IMR-90 (cell line): ENCODE results near the gene TMEM145. TPM values are rescaled to one million over a fixed set of nuclear protein-coding genes. Genes with fewer than 3 reads are reported as not detected.

ENCODE experiments used
- ATAC-seq: fragments of 200-7000 bp; cut with Tn5 transposase; 2 replicates; pipeline ENCODE4 v1.9.1; 2020; ENCODE audit warnings: low read depth, mild to moderate bottlenecking, moderate library complexity
- BruUV-seq: library from RNA; stranded (reverse); fragments of 400-500 nt; replicated peaks from 2 replicates; lab custom pipeline; 2021; lab: Mats Ljungman, UMichigan
- CTCF ChIA-PET: fragments of 300-600 bp; formaldehyde crosslinking; extraction: SDS; loops from one replicate; lab custom pipeline; 2021; ENCODE audit warnings: antibody characterized with exemption; lab: Yijun Ruan, JAX
- POLR2A ChIA-PET: fragments of 300-600 bp; sonication (Branson Sonifier 250); formaldehyde crosslinking; loops from one replicate; lab custom pipeline; 2022; ENCODE audit warnings: antibody characterized with exemption; ENCODE audit not compliant: unreplicated experiment; lab: Charles Lee
- DNase-seq: peaks from one replicate; pipeline ENCODE4 v3.0.0; 2013
- H2AFZ ChIP-seq: replicated peaks from 2 replicates; pipeline ENCODE3; 2013; ENCODE audit warnings: low read length, mild to moderate bottlenecking; ENCODE audit not compliant: poor library complexity
- H2AK5ac ChIP-seq: 2 replicates; pipeline ENCODE4 v1.6.1; 2013; ENCODE audit warnings: low read depth, low read length, inconsistent platforms
- H2AK9ac ChIP-seq: replicated peaks from 2 replicates; pipeline ENCODE3; 2013; ENCODE audit warnings: mild to moderate bottlenecking, low read depth, low read length, moderate library complexity; ENCODE audit not compliant: poor library complexity
- H2BK120ac ChIP-seq: 2 replicates; pipeline ENCODE4 v1.6.1; 2013; ENCODE audit warnings: low read depth, low read length, inconsistent platforms
- H2BK15ac ChIP-seq: 3 replicates; pipeline ENCODE4 v1.6.1; 2013; ENCODE audit warnings: low read depth, low read length, inconsistent platforms
- H2BK20ac ChIP-seq: 2 replicates; pipeline ENCODE4 v1.6.1; 2013; ENCODE audit warnings: low read depth, mild to moderate bottlenecking, inconsistent platforms, low read length, moderate library complexity
- H2BK5ac ChIP-seq: 2 replicates; pipeline ENCODE4 v1.6.1; 2013; ENCODE audit warnings: mild to moderate bottlenecking, low read depth, low read length, inconsistent platforms; ENCODE audit not compliant: poor library complexity, severe bottlenecking
- H3K14ac ChIP-seq: replicated peaks from 2 replicates; pipeline ENCODE4 v1.6.1; 2013; ENCODE audit warnings: low read depth, low read length, inconsistent platforms
- H3K18ac ChIP-seq: 2 replicates; pipeline ENCODE4 v1.6.1; 2013; ENCODE audit warnings: low read depth, low read length, control low read depth
- H3K23ac ChIP-seq: 2 replicates; pipeline ENCODE4 v1.6.1; 2013; ENCODE audit warnings: low read depth, low read length, inconsistent platforms
- H3K27ac ChIP-seq: 2 replicates; pipeline ENCODE4 v1.5.1; 2013; ENCODE audit warnings: mild to moderate bottlenecking, control low read depth, low read length; ENCODE audit not compliant: insufficient read depth
- H3K27me3 ChIP-seq: 2 replicates; pipeline ENCODE4 v1.6.1; 2013; ENCODE audit warnings: low read length; ENCODE audit not compliant: control insufficient read depth, insufficient read depth
- H3K36me3 ChIP-seq: 2 replicates; pipeline ENCODE4 v1.6.1; 2013; ENCODE audit warnings: low read length, mixed read lengths; ENCODE audit not compliant: control insufficient read depth, insufficient read depth
- H3K4ac ChIP-seq: 2 replicates; pipeline ENCODE4 v1.6.1; 2013; ENCODE audit warnings: low read depth, low read length, inconsistent platforms
- H3K4me1 ChIP-seq: 2 replicates; pipeline ENCODE4 v1.6.1; 2013; ENCODE audit warnings: low read length, mixed read lengths; ENCODE audit not compliant: control insufficient read depth, insufficient read depth
- H3K4me2 ChIP-seq: 2 replicates; pipeline ENCODE4 v1.6.1; 2013; ENCODE audit warnings: low read depth, mild to moderate bottlenecking, control low read depth, low read length, moderate library complexity
- H3K4me3 ChIP-seq: 2 replicates; pipeline ENCODE4 v1.5.1; 2013; ENCODE audit warnings: low read depth, mild to moderate bottlenecking, control low read depth, low read length, moderate library complexity; ENCODE audit not compliant: insufficient read depth
- H3K56ac ChIP-seq: 2 replicates; pipeline ENCODE4 v1.6.1; 2013; ENCODE audit warnings: low read length, inconsistent platforms; ENCODE audit not compliant: insufficient read depth; ENCODE audit errors: extremely low read depth
- H3K79me1 ChIP-seq, 2 experiments: 2 replicates each; pipeline ENCODE4 v1.6.1; 2013; ENCODE audit warnings: low read length in 2 of 2, inconsistent platforms in 1 of 2, low read depth in 1 of 2
- H3K9ac ChIP-seq: 2 replicates; pipeline ENCODE4 v1.6.1; 2013; ENCODE audit warnings: low read depth, low read length, control low read depth
- H3K9me1 ChIP-seq: 2 replicates; pipeline ENCODE4 v1.6.1; 2013; ENCODE audit warnings: low read length, inconsistent platforms; ENCODE audit not compliant: insufficient read depth
- H3K9me3 ChIP-seq: 2 replicates; pipeline ENCODE4 v1.6.1; 2013; ENCODE audit warnings: low read length; ENCODE audit not compliant: control insufficient read depth, insufficient read depth
- H4K20me1 ChIP-seq: 2 replicates; pipeline ENCODE4 v1.6.1; 2013; ENCODE audit warnings: low read length, inconsistent platforms; ENCODE audit not compliant: insufficient read depth
- H4K5ac ChIP-seq: 2 replicates; pipeline ENCODE4 v1.6.1; 2013; ENCODE audit warnings: mild to moderate bottlenecking, low read depth, low read length, control low read depth
- H4K8ac ChIP-seq, 2 experiments: 2 replicates each; pipeline ENCODE4 v1.6.1; 2013; ENCODE audit warnings: low read depth in 2 of 2, low read length in 2 of 2, control low read depth in 1 of 2, inconsistent platforms in 1 of 2
- H4K91ac ChIP-seq: 2 replicates; pipeline ENCODE4 v1.6.1; 2013; ENCODE audit warnings: low read depth, low read length, inconsistent platforms; ENCODE audit not compliant: insufficient read depth
- BHLHE40 ChIP-seq: fragments of 150-350 bp; IDR thresholded peaks from 2 replicates; pipeline ENCODE4 v1.6.1; 2016; ENCODE audit warnings: mild to moderate bottlenecking, low read depth, low read length
- CHD1 ChIP-seq: IDR thresholded peaks from 2 replicates; pipeline ENCODE4 v1.6.1; 2012; ENCODE audit warnings: low read depth, low read length, improper control_type of control experiment
- MAFK ChIP-seq: IDR thresholded peaks from 2 replicates; pipeline ENCODE4 v1.6.1; 2012; ENCODE audit warnings: low read depth, low read length, improper control_type of control experiment
- MXI1 ChIP-seq: IDR thresholded peaks from 2 replicates; pipeline ENCODE4 v1.6.1; 2012; ENCODE audit warnings: low read depth, mild to moderate bottlenecking, low read length, moderate library complexity, borderline replicate concordance
- NFE2L2 ChIP-seq: fragments of 150-350 bp; IDR thresholded peaks from 2 replicates; pipeline ENCODE4 v1.6.1; 2016; ENCODE audit warnings: low read depth, mild to moderate bottlenecking, low read length
- RAD21 ChIP-seq: IDR thresholded peaks from 2 replicates; pipeline ENCODE4 v1.6.1; 2012; ENCODE audit warnings: low read length, improper control_type of control experiment
- SMC3 ChIP-seq: fragments of 150-350 bp; IDR thresholded peaks from 2 replicates; pipeline ENCODE4 v1.6.1; 2016; ENCODE audit warnings: low read depth, mild to moderate bottlenecking, antibody characterized with exemption, low read length, moderate library complexity
- USF2 ChIP-seq: fragments of 150-350 bp; IDR thresholded peaks from 2 replicates; pipeline ENCODE4 v1.6.1; 2017; ENCODE audit warnings: mild to moderate bottlenecking, antibody characterized with exemption, low read length, low read depth
- WGBS, 2 experiments: methylation state at CpG; one replicate each; pipeline versions ENCODE4 v1.1.5 to v1.1.7; 2013; ENCODE audit warnings: missing lambda C conversion rate in 2 of 2; ENCODE audit not compliant: insufficient read length in 1 of 2; ENCODE audit errors: extremely low coverage in 2 of 2; 5-methylcytosine and 5-hydroxymethylcytosine counted together
- dilution Hi-C: fragments of 300-500 bp; cut with HindIII; formaldehyde crosslinking; loops from one replicate; pipeline ENCODE4 v1.14.3; 2018; ENCODE audit warnings: low sequenced_read_pairs; ENCODE audit not compliant: unreplicated experiment
- in situ Hi-C: fragments of 300-500 bp; cut with MboI; formaldehyde crosslinking; loops from 3 replicates; pipeline ENCODE4 v1.14.3; 2019; ENCODE audit warnings: low sequenced_read_pairs, inconsistent platforms, mixed read lengths
- intact Hi-C: fragments of 100-400 bp; cut with micrococcal nuclease; formaldehyde crosslinking; loops from 2 replicates; pipeline ENCODE4 v1.10.0; 2022
- polyA plus RNA-seq, 3 experiments: library from polyadenylated mRNA; depleted of rRNA; stranded (reverse); fragments of >200 nt; gene quantifications; 2 replicates each; pipeline ENCODE4 v1.2.3, GENCODE V29; 2012; ENCODE audit warnings: low replicate concordance in 1 of 3
- total RNA-seq: library from RNA; depleted of rRNA; stranded (reverse); fragments of >200 nt; gene quantifications from 2 replicates; pipeline ENCODE4 v1.2.3, GENCODE V29; 2012

TMEM145 gene
- total and polyA plus RNA-seq, 2 of the 4 experiments (the other 2 are of a cell fraction): under 0.01 to 0.41 TPM

- TF ChIP-seq MXI1: no peak
- no peak for TF ChIP-seq RAD21
- TF ChIP-seq BHLHE40: no peak
- no peak for TF ChIP-seq USF2
- no peak for TF ChIP-seq CHD1
- no peak for TF ChIP-seq NFE2L2
- no peak for TF ChIP-seq SMC3
- TF ChIP-seq MAFK: no peak
- Histone ChIP-seq H2AK9ac (no peak overlapping the region), H3K9me3 (no peaks in the 10 kb centered on the region), H2BK15ac (no peak overlapping the region), H3K4ac (no peak overlapping the region), H3K14ac (no peak overlapping the region), H3K56ac (no peak overlapping the region), H3K9me1 (peaks cover 2% of the 10 kb centered on the region; the same call in 1 of the 2 replicates), H3K23ac (no peak overlapping the region), H4K5ac (no peak overlapping the region), H4K20me1 (peaks cover 14% of the 10 kb centered on the region), H3K27ac (no peak overlapping the region), H4K8ac (no peak overlapping the region), H2AFZ (no peak overlapping the region), H4K91ac (no peak overlapping the region), H3K4me3 (no peak overlapping the region), H3K4me1 (no peaks in the 10 kb centered on the region), H3K9ac (no peak overlapping the region), H2BK5ac (no peak overlapping the region), H3K4me2 (no peak overlapping the region), H2BK120ac (no peak overlapping the region), H3K36me3 (peaks cover 21% of the 10 kb centered on the region), H2AK5ac (no peak overlapping the region), H2BK20ac (no peak overlapping the region), H3K18ac (no peak overlapping the region), H3K27me3 (no peaks in the 10 kb centered on the region), H3K79me1 (peaks cover 0 to 14% of the 10 kb centered on the region in 2 experiments; a peak in 3 of 4 replicates)
- no peak for ATAC-seq
- intact Hi-C loops (no loop called here), in situ Hi-C loops (no loop called here), dilution Hi-C loops (no loop called here)
- no TSS peak for BruUV-seq
- CTCF ChIA-PET: no interaction called here
- POLR2A ChIA-PET: no interaction called here
- WGBS, 2 experiments: 89% methylated on average over 1 of the region's 7 CpGs; no CpG with 5 or more reads in 1 of the 2 experiments
- no peak for DNase-seq
Observed at GRCh38 chr19:42335374-42335936, 22.3 kb downstream of the TMEM145 start.
